Pulmonary artery endothelial cell (primary cell): ENCODE data around the gene KRTAP10-1. TPM values are rescaled to one million over a fixed set of nuclear protein-coding genes. Genes with fewer than 3 reads are reported as not detected.

ENCODE experiments used
- DNase-seq: peaks from one replicate; pipeline ENCODE4 v3.0.0-alpha.2; 2011; ENCODE audit warnings: low read depth, low spot score
- total RNA-seq: library from RNA; depleted of rRNA; stranded (reverse); fragments of >200 nt; gene quantifications from 2 replicates; pipeline ENCODE4 v1.2.3, GENCODE V29; 2014

KRTAP10-1 gene
- total RNA-seq, 1 donor from 2014 or later, result not detected

GRCh38 chr21:44528634-44528995 is 11.4 kb downstream of the KRTAP10-1 start:
- no peak for DNase-seq

- no peak for DNase-seq
Observed at GRCh38 chr21:44527983-44528633, 11.9 kb downstream of the KRTAP10-1 start.

- DNase-seq, result no peak
Observed at GRCh38 chr21:44527156-44527982, 12.6 kb downstream of the KRTAP10-1 start.

GRCh38 chr21:44526096-44526997 is 13.6 kb downstream of the KRTAP10-1 start:
- no peak for DNase-seq

- DNase-seq, result no peak
Observed at GRCh38 chr21:44525391-44526095, 14.5 kb downstream of the KRTAP10-1 start.

GRCh38 chr21:44524414-44525371 is 15.3 kb downstream of the KRTAP10-1 start:
- DNase-seq, result no peak

- no peak for DNase-seq
Observed at GRCh38 chr21:44523567-44524413, 16.2 kb downstream of the KRTAP10-1 start.

- DNase-seq, result no peak
Observed at GRCh38 chr21:44522753-44523204, 17.2 kb downstream of the KRTAP10-1 start.

- no peak for DNase-seq
Observed at GRCh38 chr21:44521928-44522752, 17.9 kb downstream of the KRTAP10-1 start.

GRCh38 chr21:44521301-44521927 is 18.6 kb downstream of the KRTAP10-1 start:
- DNase-seq, result no peak

- no peak for DNase-seq
Observed at GRCh38 chr21:44520326-44521300, 19.4 kb downstream of the KRTAP10-1 start.

GRCh38 chr21:44519346-44520325 is 20.4 kb downstream of the KRTAP10-1 start:
- no peak for DNase-seq

- no peak for DNase-seq
Observed at GRCh38 chr21:44518686-44519085, 21.3 kb downstream of the KRTAP10-1 start.

GRCh38 chr21:44517175-44517899 is 22.7 kb downstream of the KRTAP10-1 start:
- DNase-seq, result no peak

- DNase-seq, result no peak
Observed at GRCh38 chr21:44516828-44517174, 23.2 kb downstream of the KRTAP10-1 start.
